Measurements from ENCODE around the gene AXDND1. TPM values are rescaled to one million over a fixed set of nuclear protein-coding genes. Genes with fewer than 3 reads are reported as not detected.
A peak's percentile ranks its signal among the peaks of the same experiment; 100 is the strongest.

AXDND1 gene, protein sequence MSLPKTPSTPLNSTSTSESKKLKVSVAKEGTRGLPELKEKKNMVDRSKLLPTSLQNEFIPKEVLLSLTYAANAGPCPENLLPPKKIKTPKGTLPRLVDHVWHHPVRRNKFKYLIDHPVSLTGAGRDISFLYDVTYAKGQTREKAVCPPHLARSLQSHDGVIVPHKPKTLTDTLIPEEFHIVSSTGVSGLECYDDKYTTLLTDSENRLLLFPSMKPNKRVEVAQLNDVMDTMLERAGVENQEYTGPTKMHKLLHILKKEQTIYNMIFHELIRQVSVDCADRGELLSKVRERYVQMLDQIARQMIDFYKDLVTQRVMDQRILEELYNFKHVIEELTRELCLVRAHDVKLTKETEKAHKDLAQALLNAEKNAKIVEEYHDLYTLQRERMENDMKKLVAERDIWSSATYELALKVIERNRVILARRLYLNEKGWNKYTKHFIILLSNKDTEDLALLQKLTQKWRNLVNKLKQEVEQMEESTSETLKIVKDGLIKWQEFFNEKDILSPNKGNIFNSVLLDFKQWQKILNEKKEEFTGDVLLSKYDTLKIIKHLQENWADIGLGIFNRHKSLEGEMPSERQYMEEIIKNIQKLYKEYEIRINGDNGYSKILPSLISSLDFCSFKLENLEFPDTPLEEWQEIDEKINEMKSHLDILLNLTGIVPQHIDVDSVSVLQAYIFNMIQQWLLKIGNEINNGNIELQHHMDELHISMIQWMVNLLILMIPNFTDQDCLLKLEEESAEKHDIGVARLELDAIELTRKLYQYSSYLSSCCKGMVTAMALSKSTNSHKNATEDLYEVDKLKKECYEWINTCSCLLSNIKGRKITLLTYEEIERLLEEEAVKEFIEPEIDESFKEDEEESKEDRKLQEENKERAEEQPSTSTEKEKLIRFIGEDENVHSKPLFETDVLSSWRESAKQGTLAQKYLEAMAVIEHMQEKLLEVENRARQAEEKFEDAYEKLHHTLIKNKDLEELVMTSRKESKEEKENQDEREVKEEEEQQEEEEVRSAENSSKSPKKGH
- polyA plus RNA-seq: 1.1 and 1.6 TPM in 2 replicates
- 0.49 and 2.3 TPM in 2 replicates for polyA minus RNA-seq

DNA sequence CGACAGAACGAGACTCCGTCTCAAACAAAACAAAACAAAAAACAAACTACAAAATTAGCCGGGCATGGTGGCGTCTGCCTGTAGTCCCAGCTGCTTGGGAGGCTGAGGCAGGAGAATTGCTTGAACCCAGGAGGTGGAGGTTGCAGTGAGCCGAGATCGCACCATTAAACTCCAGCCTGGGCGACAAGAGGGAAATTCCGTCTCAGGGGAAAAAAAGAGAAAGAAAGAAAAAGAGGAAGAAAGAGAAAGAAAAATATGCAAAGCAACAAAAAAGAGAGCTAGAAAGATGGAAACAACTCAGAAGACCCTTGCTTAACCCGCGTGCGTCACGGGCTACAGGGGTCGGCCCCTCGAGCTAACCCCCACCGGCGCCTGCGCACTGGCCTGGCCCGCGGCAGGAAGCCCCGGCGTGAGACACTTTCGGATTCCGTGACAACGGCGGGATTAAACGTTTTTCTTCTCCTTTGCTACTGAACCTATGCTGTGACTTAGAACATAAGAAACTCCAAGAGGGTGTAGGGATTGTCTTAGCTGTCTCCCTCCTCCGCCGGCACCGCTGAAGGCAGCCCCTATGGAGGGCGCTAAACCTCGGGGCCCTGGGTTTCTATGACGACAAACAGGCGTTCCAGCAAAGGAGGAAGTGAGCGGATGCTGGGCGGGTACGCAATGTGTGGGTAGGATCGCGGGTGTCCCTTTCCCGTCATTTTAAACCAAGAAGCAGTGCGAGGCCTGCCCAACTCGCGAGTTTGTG lies at the start of gene AXDND1:
TSS of gene AXDND1 (plus strand) at position 630 of the 751 bp plus-strand sequence. CDS start 539 bp downstream, outside the sequence.
- peak within 1 kb of the TSS; percentile 86 for H3K4me3 ChIP-seq (ENCODE audit: low read length)
- no peaks in the 10 kb centered on the region for H3K79me2 ChIP-seq (replicated peaks; ENCODE audit: insufficient read depth, low read length)
- peak within 1 kb of the TSS; percentile 84 for H2AFZ ChIP-seq (ENCODE audit: low read depth, low read length)
- H3K9me3 ChIP-seq (ENCODE audit: low read length): no peaks in the 10 kb centered on the region
- no peaks in the 10 kb centered on the region for H4K20me1 ChIP-seq (ENCODE audit: insufficient read depth)
- peak within 1 kb of the TSS; percentile 60 for H3K4me2 ChIP-seq (ENCODE audit: low read length)
- no peaks in the 10 kb centered on the region for H3K27me3 ChIP-seq (ENCODE audit: insufficient read depth, low read depth, low read length)
- H3K9me2 ChIP-seq (ENCODE audit: insufficient read depth, low read length): no peaks in the 10 kb centered on the region
- no peaks in the 10 kb centered on the region for H3K36me3 ChIP-seq (ENCODE audit: insufficient read depth, low read length)
- no peaks in the 10 kb centered on the region for H3F3A ChIP-seq (ENCODE audit: insufficient read depth, low read length, poor library complexity, severe bottlenecking)
- TF ChIP-seq POLR2AphosphoS5 (IDR thresholded peaks at IDR 0.05) (peak; percentile 47), EP300 (conservative IDR thresholded peaks at IDR 0.05; ENCODE audit: poor library complexity, severe bottlenecking) (peak; percentile 60), TAF1 (IDR thresholded peaks at IDR 0.05; ENCODE audit: low read depth) (peak; percentile 42), EZH2 (IDR thresholded peaks at IDR 0.05; ENCODE audit: borderline replicate concordance, insufficient read depth, low read length, poor library complexity, severe bottlenecking) (no peak), RAD21 (conservative IDR thresholded peaks at IDR 0.05) (peak; percentile 38), SMC3 (conservative IDR thresholded peaks at IDR 0.05; ENCODE audit: poor library complexity) (peak; percentile 58), MXI1 (conservative IDR thresholded peaks at IDR 0.05; ENCODE audit: poor library complexity, severe bottlenecking) (peak; percentile 94)
- TF ChIP-seq, protein P1, sequence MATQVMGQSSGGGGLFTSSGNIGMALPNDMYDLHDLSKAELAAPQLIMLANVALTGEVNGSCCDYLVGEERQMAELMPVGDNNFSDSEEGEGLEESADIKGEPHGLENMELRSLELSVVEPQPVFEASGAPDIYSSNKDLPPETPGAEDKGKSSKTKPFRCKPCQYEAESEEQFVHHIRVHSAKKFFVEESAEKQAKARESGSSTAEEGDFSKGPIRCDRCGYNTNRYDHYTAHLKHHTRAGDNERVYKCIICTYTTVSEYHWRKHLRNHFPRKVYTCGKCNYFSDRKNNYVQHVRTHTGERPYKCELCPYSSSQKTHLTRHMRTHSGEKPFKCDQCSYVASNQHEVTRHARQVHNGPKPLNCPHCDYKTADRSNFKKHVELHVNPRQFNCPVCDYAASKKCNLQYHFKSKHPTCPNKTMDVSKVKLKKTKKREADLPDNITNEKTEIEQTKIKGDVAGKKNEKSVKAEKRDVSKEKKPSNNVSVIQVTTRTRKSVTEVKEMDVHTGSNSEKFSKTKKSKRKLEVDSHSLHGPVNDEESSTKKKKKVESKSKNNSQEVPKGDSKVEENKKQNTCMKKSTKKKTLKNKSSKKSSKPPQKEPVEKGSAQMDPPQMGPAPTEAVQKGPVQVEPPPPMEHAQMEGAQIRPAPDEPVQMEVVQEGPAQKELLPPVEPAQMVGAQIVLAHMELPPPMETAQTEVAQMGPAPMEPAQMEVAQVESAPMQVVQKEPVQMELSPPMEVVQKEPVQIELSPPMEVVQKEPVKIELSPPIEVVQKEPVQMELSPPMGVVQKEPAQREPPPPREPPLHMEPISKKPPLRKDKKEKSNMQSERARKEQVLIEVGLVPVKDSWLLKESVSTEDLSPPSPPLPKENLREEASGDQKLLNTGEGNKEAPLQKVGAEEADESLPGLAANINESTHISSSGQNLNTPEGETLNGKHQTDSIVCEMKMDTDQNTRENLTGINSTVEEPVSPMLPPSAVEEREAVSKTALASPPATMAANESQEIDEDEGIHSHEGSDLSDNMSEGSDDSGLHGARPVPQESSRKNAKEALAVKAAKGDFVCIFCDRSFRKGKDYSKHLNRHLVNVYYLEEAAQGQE (IDR thresholded peaks at IDR 0.05; ENCODE audit: borderline replicate concordance): peak; percentile 23
- TF ChIP-seq, protein P2, sequence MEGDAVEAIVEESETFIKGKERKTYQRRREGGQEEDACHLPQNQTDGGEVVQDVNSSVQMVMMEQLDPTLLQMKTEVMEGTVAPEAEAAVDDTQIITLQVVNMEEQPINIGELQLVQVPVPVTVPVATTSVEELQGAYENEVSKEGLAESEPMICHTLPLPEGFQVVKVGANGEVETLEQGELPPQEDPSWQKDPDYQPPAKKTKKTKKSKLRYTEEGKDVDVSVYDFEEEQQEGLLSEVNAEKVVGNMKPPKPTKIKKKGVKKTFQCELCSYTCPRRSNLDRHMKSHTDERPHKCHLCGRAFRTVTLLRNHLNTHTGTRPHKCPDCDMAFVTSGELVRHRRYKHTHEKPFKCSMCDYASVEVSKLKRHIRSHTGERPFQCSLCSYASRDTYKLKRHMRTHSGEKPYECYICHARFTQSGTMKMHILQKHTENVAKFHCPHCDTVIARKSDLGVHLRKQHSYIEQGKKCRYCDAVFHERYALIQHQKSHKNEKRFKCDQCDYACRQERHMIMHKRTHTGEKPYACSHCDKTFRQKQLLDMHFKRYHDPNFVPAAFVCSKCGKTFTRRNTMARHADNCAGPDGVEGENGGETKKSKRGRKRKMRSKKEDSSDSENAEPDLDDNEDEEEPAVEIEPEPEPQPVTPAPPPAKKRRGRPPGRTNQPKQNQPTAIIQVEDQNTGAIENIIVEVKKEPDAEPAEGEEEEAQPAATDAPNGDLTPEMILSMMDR (IDR thresholded peaks at IDR 0.05; ENCODE audit: poor library complexity, severe bottlenecking): peak; percentile 65
- peak within 1 kb of the TSS; percentile 71 for H3K9ac ChIP-seq (ENCODE audit: low read length)
- peak within 1 kb of the TSS; percentile 79 for H3K27ac ChIP-seq (ENCODE audit: low read length)

All from neural cell (in vitro differentiated cells).